Measurements from ENCODE around the gene VPS26C. TPM values are rescaled to one million over a fixed set of nuclear protein-coding genes. Genes with fewer than 3 reads are reported as not detected.
A peak's percentile ranks its signal among the peaks of the same experiment; 100 is the strongest.

Gene VPS26C
- total and polyA plus RNA-seq, 12 donors, result 14.3 to 94.8 (median 58.7) TPM

GRCh38 chr21:37240978-37241377, 26.2 kb downstream of the VPS26C start:
- Histone ChIP-seq H3K36me3 (replicated peaks in 1 of 2) (peaks cover 0 to 14% of the 10 kb centered on the region in 2 donors), H3K4me3 (no peak overlapping the region), H3K4me1 (replicated peaks in 1 of 2) (no peaks in the 10 kb centered on the region), H3K27me3 (no peaks in the 10 kb centered on the region), H3K9me3 (replicated peaks in 1 of 3) (no peaks in the 10 kb centered on the region), H3K27ac (no peak overlapping the region)
- intact Hi-C loops (cut with DNase I), result no loop called here
- TF ChIP-seq, protein P1, sequence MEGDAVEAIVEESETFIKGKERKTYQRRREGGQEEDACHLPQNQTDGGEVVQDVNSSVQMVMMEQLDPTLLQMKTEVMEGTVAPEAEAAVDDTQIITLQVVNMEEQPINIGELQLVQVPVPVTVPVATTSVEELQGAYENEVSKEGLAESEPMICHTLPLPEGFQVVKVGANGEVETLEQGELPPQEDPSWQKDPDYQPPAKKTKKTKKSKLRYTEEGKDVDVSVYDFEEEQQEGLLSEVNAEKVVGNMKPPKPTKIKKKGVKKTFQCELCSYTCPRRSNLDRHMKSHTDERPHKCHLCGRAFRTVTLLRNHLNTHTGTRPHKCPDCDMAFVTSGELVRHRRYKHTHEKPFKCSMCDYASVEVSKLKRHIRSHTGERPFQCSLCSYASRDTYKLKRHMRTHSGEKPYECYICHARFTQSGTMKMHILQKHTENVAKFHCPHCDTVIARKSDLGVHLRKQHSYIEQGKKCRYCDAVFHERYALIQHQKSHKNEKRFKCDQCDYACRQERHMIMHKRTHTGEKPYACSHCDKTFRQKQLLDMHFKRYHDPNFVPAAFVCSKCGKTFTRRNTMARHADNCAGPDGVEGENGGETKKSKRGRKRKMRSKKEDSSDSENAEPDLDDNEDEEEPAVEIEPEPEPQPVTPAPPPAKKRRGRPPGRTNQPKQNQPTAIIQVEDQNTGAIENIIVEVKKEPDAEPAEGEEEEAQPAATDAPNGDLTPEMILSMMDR (IDR thresholded peaks at IDR 0.05), result no peak
- TF ChIP-seq POLR2A (IDR thresholded peaks at IDR 0.05), result no peak
- WGBS, 4 donors, result 81 to 99% (median 89%) methylated on average over 7 to 8 of the region's 8 CpGs
- DNase-seq, result no peak

DNA sequence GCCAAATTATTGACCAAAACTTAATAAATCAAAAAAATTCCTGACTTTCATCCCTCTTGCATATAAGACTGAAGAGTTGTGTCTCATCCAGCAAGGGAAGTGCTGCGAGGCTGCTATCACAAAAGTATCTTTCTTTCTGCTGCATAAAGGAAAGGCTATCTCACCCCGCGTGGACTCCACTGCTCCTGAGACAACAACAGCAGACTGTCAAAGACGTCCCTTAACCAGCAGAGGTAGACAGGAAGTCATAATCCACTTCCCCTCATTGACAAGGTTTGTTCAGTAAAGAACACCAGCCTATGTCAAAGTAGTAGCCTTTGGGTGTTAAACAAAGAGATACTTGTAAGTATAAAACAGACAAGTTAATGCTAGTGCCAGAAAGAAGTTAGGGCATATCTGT, 29.4 kb downstream of the VPS26C start:
- peaks cover 0 to 22% of the 10 kb centered on the region in 2 donors for H3K36me3 ChIP-seq (replicated peaks in 1 of 2)
- no peaks in the 10 kb centered on the region for H3K27me3 ChIP-seq
- no peaks in the 10 kb centered on the region for H3K9me3 ChIP-seq (replicated peaks in 1 of 3)
- 59 to 83% (median 66%) methylated on average over 4 of the region's 4 CpGs for WGBS, 4 donors
- H3K27ac ChIP-seq, result no peak overlapping the region
- no peaks in the 10 kb centered on the region for H3K4me1 ChIP-seq (replicated peaks in 1 of 2)
- intact Hi-C loops (cut with DNase I), result no loop called here
- no peak overlapping the region for H3K4me3 ChIP-seq
- no peak for TF ChIP-seq POLR2A (IDR thresholded peaks at IDR 0.05)
- no peak for DNase-seq

DNA sequence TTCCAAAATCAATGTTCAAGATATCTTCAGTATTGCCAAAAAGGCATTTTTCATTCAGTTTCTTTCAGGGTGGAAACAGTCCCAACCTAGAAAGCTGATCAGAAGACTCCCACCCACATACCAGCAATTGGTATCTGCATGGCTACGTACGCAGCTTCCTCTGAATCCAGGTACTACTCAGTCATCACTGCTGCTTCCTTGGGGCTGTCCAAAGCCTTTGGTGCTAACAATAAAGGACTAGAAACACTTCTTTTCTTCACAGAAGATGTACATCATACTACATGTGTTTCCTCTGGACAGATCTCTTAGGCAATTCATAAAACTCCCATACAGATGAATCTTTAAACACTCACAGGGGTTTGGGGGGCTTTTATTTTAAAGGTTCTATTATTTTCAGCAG, 29.8 kb downstream of the VPS26C start:
- WGBS, 4 donors, result 89 to 100% (median 92%) methylated on average over 2 of the region's 2 CpGs
- no peaks in the 10 kb centered on the region for H3K4me1 ChIP-seq (replicated peaks in 1 of 2)
- no peaks in the 10 kb centered on the region for H3K9me3 ChIP-seq (replicated peaks in 1 of 3)
- intact Hi-C loops (cut with DNase I), result no loop called here
- no peaks in the 10 kb centered on the region for H3K27me3 ChIP-seq
- no peak overlapping the region for H3K27ac ChIP-seq
- H3K4me3 ChIP-seq, result no peak overlapping the region
- peaks cover 0 to 27% of the 10 kb centered on the region in 2 donors for H3K36me3 ChIP-seq (replicated peaks in 1 of 2)
- DNase-seq, result no peak
- no peak for TF ChIP-seq POLR2A (IDR thresholded peaks at IDR 0.05)

DNA sequence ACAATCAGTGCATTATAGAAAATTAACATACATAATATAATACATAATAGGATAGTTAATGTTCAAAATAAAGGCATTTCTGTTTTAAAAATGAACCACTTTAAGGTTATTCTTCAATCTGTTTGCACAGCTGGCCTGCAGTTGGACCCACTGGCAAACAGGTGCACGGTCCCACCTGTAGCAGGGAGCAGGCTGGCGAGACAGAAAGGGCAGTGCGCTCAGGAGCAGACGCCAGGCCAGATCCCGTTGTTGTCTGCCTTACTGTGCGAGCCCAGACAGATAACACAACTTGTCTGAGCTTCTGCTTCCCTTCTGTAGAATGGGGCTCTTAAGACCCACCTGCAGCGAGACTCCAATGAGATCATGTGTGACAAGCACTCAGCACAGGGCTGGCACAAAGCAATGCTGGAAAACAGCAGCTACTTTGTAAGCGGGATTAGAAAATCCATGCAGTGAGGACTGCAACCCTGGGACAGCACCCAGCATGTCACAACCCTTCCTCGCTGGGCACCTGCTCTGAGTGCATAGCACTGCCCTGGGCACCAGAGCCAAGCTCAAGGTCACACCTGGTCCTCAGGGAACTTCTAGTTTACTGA, 33.5 kb downstream of the VPS26C start:
- H3K27me3 ChIP-seq, result no peaks in the 10 kb centered on the region
- DNase-seq, result peak in 1 of 7 donors; percentile 13
- no peaks in the 10 kb centered on the region for H3K4me1 ChIP-seq (replicated peaks in 1 of 2)
- no peak for TF ChIP-seq POLR2A (IDR thresholded peaks at IDR 0.05)
- TF ChIP-seq, protein P1 (IDR thresholded peaks at IDR 0.05), result no peak
- intact Hi-C loops (cut with DNase I), result no loop called here
- 95 to 97% (median 96%) methylated on average over 7 to 9 of the region's 9 CpGs for WGBS, 4 donors
- no peak overlapping the region for H3K27ac ChIP-seq
- H3K36me3 ChIP-seq (replicated peaks in 1 of 2), result peaks cover 0 to 46% of the 10 kb centered on the region in 2 donors
- no peak overlapping the region for H3K4me3 ChIP-seq
- H3K9me3 ChIP-seq (replicated peaks in 1 of 3), result no peaks in the 10 kb centered on the region

DNA sequence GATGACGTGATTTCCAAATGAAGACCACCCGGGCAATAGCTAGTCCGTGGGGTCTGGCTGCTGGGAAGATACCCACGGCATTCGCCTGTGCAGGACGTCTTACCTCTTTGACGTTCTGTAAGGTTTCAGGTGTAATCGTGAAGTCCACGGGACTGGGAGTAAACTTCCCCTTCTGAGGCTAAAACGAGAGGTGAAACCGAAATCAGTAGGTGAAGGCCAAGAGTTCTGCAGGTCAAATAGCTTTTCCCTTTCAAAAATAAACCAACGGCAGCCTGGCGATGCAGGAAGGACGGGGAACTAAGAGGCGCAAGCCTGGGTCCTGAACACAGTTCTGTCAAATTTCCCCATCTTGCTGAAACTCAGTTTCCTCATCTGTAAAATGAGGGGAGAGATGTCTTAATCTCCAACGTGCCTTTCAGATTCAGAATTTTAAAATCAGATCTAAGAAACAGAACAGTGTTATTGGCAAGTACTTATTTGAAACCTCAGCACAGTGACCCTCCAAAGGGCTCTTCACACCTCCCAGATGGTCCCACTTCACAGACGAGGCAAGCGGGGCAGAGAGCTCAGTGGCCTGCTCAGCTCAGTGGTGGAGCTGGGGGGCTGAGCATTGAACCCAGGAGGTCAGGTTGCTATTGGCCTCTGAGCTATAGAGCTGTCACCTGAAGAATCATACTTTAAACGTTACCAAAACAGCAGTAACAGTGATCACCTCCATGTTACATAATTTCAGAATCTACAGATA, 34.7 kb downstream of the VPS26C start:
- H3K27me3 ChIP-seq, result no peaks in the 10 kb centered on the region
- 88 to 92% (median 89%) methylated on average over 19 of the region's 19 CpGs for WGBS, 4 donors
- no peaks in the 10 kb centered on the region for H3K4me1 ChIP-seq (replicated peaks in 1 of 2)
- peaks cover 0 to 51% of the 10 kb centered on the region in 2 donors for H3K36me3 ChIP-seq (replicated peaks in 1 of 2)
- H3K27ac ChIP-seq, result no peak overlapping the region
- TF ChIP-seq, protein P1 (IDR thresholded peaks at IDR 0.05), result no peak
- no peak for TF ChIP-seq POLR2A (IDR thresholded peaks at IDR 0.05)
- no peaks in the 10 kb centered on the region for H3K9me3 ChIP-seq (replicated peaks in 1 of 3)
- peak in 1 of 7 donors; percentile 25 for DNase-seq
- intact Hi-C loops (cut with DNase I), result no loop called here
- no peak overlapping the region for H3K4me3 ChIP-seq
